Spleen (tissue), 7 donors: Measurements from ENCODE around the gene DOCK9.

Source experiments
- CTCF ChIP-seq, 11 experiments: fragments of 200-600 bp in 7 of 11; fragments of 450-650 bp in 4 of 11; sonication (generic) in 4 of 11; IDR thresholded peaks in 8 of 11; conservative IDR thresholded peaks in 3 of 11; 1 replicate in 7 of 11; 2 replicates in 4 of 11; pipeline versions ENCODE4 v1.4.0 to v1.8.0; 2016 to 2021; ENCODE audit warnings: antibody characterized with exemption in 11 of 11, inconsistent platforms in 4 of 11, mild to moderate bottlenecking in 1 of 11
- POLR2A ChIP-seq, 3 donors: fragments of 450-650 bp; IDR thresholded peaks; one replicate each; pipeline ENCODE4 v1.5.1; 2017; ENCODE audit warnings: antibody characterized with exemption in 3 of 3, mild to moderate bottlenecking in 1 of 3
- donor health status: DM: no; HTN: no; CAD: no; lungs with moderate emphysema.
- donor health status: DM: no; HTN: no; CAD: no.
- donor health status: DM: no; HTN: no; CAD: no.

GRCh38 chr13:98827449-98827848 is 150.4 kb downstream of the DOCK9 start:
- TF ChIP-seq POLR2A (IDR thresholded peaks at IDR 0.05) (no peak), CTCF (IDR thresholded peaks at IDR 0.05 in 8 of 11, conservative IDR thresholded peaks at IDR 0.05 in 3 of 11) (no peak)
